Astrocyte of the cerebellum (primary cell): ENCODE results near the gene FYCO1.

Experiments used
- DNase-seq: peaks from one replicate; pipeline ENCODE4 v3.0.0-alpha.2; 2011; ENCODE audit warnings: low read depth
- H3K4me3 ChIP-seq: 2 replicates; pipeline ENCODE4 v1.5.1; 2011; ENCODE audit warnings: mild to moderate bottlenecking, low read depth, low read length, moderate library complexity
- in situ Hi-C: cut with HindIII; loops from 2 replicates; pipeline ENCODE4 v1.10.0; 2017; ENCODE audit warnings: low sequenced_read_pairs
- TF ChIP-seq, protein P1 (sequence below): IDR thresholded peaks from 2 replicates; pipeline ENCODE4 v1.5.1; 2012; ENCODE audit warnings: low read length, low read depth, moderate library complexity, mild to moderate bottlenecking; ENCODE audit errors: missing control alignments

The FYCO1 gene

DNA sequence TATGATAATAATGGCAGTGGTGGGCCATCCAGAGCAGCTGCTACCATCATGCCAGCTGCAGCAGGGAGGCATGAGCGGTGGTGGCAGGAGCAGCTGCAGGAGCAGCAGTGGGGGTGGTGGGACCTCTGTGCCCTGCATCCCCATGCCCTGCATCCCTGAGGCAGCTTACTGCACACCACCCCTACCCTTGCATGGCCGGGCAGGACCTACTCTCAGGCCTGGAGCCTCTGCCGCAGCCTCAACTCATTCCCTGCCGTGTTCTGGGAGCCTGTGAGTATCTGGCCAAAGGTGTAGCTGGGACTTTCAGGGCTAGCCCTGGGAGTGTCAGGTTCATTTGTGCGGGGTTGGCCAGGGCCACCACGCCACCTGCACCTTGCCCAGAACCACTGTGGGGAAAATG is 35.0 kb upstream of the FYCO1 start:
- no peak for DNase-seq
- TF ChIP-seq, protein P1, sequence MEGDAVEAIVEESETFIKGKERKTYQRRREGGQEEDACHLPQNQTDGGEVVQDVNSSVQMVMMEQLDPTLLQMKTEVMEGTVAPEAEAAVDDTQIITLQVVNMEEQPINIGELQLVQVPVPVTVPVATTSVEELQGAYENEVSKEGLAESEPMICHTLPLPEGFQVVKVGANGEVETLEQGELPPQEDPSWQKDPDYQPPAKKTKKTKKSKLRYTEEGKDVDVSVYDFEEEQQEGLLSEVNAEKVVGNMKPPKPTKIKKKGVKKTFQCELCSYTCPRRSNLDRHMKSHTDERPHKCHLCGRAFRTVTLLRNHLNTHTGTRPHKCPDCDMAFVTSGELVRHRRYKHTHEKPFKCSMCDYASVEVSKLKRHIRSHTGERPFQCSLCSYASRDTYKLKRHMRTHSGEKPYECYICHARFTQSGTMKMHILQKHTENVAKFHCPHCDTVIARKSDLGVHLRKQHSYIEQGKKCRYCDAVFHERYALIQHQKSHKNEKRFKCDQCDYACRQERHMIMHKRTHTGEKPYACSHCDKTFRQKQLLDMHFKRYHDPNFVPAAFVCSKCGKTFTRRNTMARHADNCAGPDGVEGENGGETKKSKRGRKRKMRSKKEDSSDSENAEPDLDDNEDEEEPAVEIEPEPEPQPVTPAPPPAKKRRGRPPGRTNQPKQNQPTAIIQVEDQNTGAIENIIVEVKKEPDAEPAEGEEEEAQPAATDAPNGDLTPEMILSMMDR, result no peak
- H3K4me3 ChIP-seq, result no peak overlapping the region
- in situ Hi-C loops, result loop anchor here (5.0 kb wide), 1 partner anchor 47 kb away; no protein-coding TSS in a partner anchor

DNA sequence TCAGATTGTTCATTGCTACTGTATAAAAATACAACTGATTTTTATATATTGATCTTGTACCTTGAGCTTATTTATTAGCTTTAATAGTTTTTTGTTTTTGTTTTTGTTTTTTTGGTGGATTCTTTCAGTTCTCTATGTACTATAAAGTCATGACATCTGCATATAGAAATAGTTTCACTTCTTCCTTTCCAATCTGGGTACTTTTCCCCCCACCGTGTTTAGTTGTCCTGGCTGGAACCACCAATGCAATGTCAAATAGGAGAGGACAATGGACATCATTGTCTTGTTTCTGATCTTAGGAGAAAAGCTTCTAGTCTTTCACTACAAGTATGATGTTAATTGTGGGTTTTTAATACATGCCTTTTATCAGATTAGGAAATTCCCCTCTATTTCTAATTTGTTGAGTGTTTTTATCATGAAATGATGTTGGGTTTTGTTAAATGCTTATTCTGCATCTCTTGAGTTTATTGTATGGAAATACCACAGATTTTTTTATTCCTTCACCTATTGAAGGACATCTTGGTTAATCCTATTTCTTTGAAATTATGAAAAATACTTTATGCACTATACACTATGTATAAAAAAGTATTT is 34.4 kb upstream of the FYCO1 start:
- TF ChIP-seq, protein P1, result no peak
- H3K4me3 ChIP-seq, result no peak overlapping the region
- DNase-seq, result no peak
- in situ Hi-C loops, result loop anchor here (5.0 kb wide), 1 partner anchor 47 kb away; no protein-coding TSS in a partner anchor

DNA sequence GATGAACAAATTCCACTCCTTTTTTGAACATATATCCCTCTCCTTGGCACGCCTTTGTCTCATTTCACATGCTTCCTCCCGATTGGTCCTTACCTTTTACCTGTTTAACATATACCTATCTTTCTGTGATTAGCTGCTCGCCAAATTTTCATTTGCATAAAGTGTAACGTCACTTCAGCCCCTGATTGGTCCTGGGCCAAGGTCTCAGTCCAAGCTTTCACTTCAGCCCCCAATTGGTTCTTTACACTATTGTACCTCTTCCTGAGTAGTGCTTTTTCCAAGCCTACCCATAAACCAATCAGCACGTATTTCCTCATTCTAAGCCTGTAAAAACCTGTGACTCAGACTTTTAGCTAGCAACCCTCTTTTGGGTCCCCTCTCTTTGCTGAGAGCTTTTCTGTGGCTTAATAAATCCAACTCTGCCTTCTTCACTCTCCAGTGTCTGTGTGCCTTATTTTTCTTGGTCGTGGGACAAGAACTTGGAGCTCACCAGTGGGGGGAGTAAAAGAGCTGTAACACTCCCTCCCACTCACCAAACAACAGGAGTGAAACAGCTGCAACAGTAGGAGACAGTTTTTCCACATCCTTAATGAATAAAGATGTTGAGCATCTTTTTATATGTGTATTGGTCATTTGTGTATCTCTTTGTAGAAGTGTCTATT is 32.2 kb upstream of the FYCO1 start:
- no peak overlapping the region for H3K4me3 ChIP-seq
- TF ChIP-seq, protein P1, result no peak
- in situ Hi-C loops, result no loop called here
- DNase-seq, result no peak

GRCh38 chr3:46027021-46027705 is 31.5 kb upstream of the FYCO1 start, which contains the start of gene XCR1:
Gene XCR1 (minus strand): TSS chr3:46027483. CDS start chr3:46021947, 5,536 bp downstream.
- TF ChIP-seq, protein P1, result no peak
- no peak within 1 kb of the TSS for H3K4me3 ChIP-seq
- DNase-seq, result no peak
- in situ Hi-C loops, result no loop called here

- in situ Hi-C loops, result no loop called here
- H3K4me3 ChIP-seq, result no peak overlapping the region
- DNase-seq, result no peak
- TF ChIP-seq, protein P1, result no peak
These were observed 29.5 kb upstream of the FYCO1 start for GRCh38 chr3:46025139-46025538.

DNA sequence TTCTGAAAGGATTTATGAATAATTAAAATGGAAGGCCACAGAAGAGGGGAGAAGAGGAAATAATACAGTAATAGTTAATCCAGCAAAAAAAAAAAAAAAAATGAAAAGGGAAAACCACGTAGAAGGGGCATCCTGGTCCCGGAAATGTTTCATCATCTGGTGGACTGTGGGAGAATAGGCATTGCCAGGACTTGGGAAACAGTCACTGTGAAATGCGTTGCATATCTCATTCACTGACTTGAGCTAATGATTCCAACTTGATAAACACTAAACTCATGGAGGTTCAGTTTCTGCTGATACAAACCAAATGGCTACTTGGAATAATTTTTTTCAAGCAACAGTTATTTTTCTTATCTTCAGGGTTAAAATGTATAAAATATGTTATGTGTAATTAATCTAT is 28.5 kb upstream of the FYCO1 start:
- TF ChIP-seq, protein P1, result no peak
- H3K4me3 ChIP-seq, result no peak overlapping the region
- no peak for DNase-seq
- in situ Hi-C loops, result no loop called here
